ENCODE measurements around the gene BACE2.

Gene BACE2

GRCh38 chr21:41167348-41168342 is at the start of gene BACE2:
Gene BACE2, plus strand, starts transcription at chr21:41168160. Its CDS starts 104 bp downstream, at chr21:41168264.
- Histone ChIP-seq H3K27ac (ENCODE audit: low read length) (no peak within 1 kb of the TSS), H3K9me3 (ENCODE audit: insufficient read depth, low read depth, low read length) (no peaks in the 10 kb centered on the region), H3K36me3 (ENCODE audit: insufficient read depth, low read depth, low read length) (no peaks in the 10 kb centered on the region), H3K27me3 (ENCODE audit: insufficient read depth, low read length) (peaks cover 65% of the 10 kb centered on the region), H3K9ac (ENCODE audit: low read depth, low read length) (peak within 1 kb of the TSS; percentile 66; the same call in 1 of the 2 replicates), H3K4me1 (ENCODE audit: insufficient read depth, low read length) (peaks cover 7% of the 10 kb centered on the region; the same call in 1 of the 2 replicates), H3K4me3 (ENCODE audit: low read length) (peak within 1 kb of the TSS; percentile 70)

GRCh38 chr21:41119901-41120300 is 48.1 kb upstream of the BACE2 start:
- no peak overlapping the region for H3K4me3 ChIP-seq (ENCODE audit: low read length)
- no peaks in the 10 kb centered on the region for H3K27me3 ChIP-seq (ENCODE audit: insufficient read depth, low read length)
- H3K9ac ChIP-seq (ENCODE audit: low read depth, low read length) = no peak overlapping the region
- no peaks in the 10 kb centered on the region for H3K9me3 ChIP-seq (ENCODE audit: insufficient read depth, low read depth, low read length)
- H3K27ac ChIP-seq (ENCODE audit: low read length) = no peak overlapping the region
- H3K4me1 ChIP-seq (ENCODE audit: insufficient read depth, low read length) = no peaks in the 10 kb centered on the region
- H3K36me3 ChIP-seq (ENCODE audit: insufficient read depth, low read depth, low read length) = no peaks in the 10 kb centered on the region

GRCh38 chr21:41120997-41121396 is 47.0 kb upstream of the BACE2 start:
- no peaks in the 10 kb centered on the region for H3K9me3 ChIP-seq (ENCODE audit: insufficient read depth, low read depth, low read length)

GRCh38 chr21:41121785-41122415 is 46.1 kb upstream of the BACE2 start:
- Histone ChIP-seq H3K4me3 (ENCODE audit: low read length) (no peak overlapping the region), H3K27ac (ENCODE audit: low read length) (no peak overlapping the region), H3K27me3 (ENCODE audit: insufficient read depth, low read length) (no peaks in the 10 kb centered on the region), H3K9ac (ENCODE audit: low read depth, low read length) (no peak overlapping the region), H3K9me3 (ENCODE audit: insufficient read depth, low read depth, low read length) (no peaks in the 10 kb centered on the region), H3K36me3 (ENCODE audit: insufficient read depth, low read depth, low read length) (no peaks in the 10 kb centered on the region), H3K4me1 (ENCODE audit: insufficient read depth, low read length) (no peaks in the 10 kb centered on the region)

More at GRCh38 chr21:41120997-41121396, 47.0 kb upstream of the BACE2 start:
- H3K4me1 ChIP-seq (ENCODE audit: insufficient read depth, low read length) = no peaks in the 10 kb centered on the region
- no peak overlapping the region for H3K9ac ChIP-seq (ENCODE audit: low read depth, low read length)
- no peaks in the 10 kb centered on the region for H3K27me3 ChIP-seq (ENCODE audit: insufficient read depth, low read length)
- no peak overlapping the region for H3K4me3 ChIP-seq (ENCODE audit: low read length)
- H3K36me3 ChIP-seq (ENCODE audit: insufficient read depth, low read depth, low read length) = no peaks in the 10 kb centered on the region
- no peak overlapping the region for H3K27ac ChIP-seq (ENCODE audit: low read length)

- Histone ChIP-seq H3K27ac (ENCODE audit: low read length) (no peak overlapping the region), H3K9ac (ENCODE audit: low read depth, low read length) (no peak overlapping the region), H3K27me3 (ENCODE audit: insufficient read depth, low read length) (no peaks in the 10 kb centered on the region), H3K4me3 (ENCODE audit: low read length) (no peak overlapping the region), H3K36me3 (ENCODE audit: insufficient read depth, low read depth, low read length) (no peaks in the 10 kb centered on the region), H3K9me3 (ENCODE audit: insufficient read depth, low read depth, low read length) (no peaks in the 10 kb centered on the region), H3K4me1 (ENCODE audit: insufficient read depth, low read length) (no peaks in the 10 kb centered on the region)
Observed at GRCh38 chr21:41124641-41125201, 43.2 kb upstream of the BACE2 start.

GRCh38 chr21:41128981-41129380 is 39.0 kb upstream of the BACE2 start:
- Histone ChIP-seq H3K36me3 (ENCODE audit: insufficient read depth, low read depth, low read length) (no peaks in the 10 kb centered on the region), H3K9ac (ENCODE audit: low read depth, low read length) (no peak overlapping the region), H3K27me3 (ENCODE audit: insufficient read depth, low read length) (no peaks in the 10 kb centered on the region)

GRCh38 chr21:41130883-41131282 is 37.1 kb upstream of the BACE2 start:
- no peak overlapping the region for H3K9ac ChIP-seq (ENCODE audit: low read depth, low read length)
- no peaks in the 10 kb centered on the region for H3K27me3 ChIP-seq (ENCODE audit: insufficient read depth, low read length)
- no peaks in the 10 kb centered on the region for H3K9me3 ChIP-seq (ENCODE audit: insufficient read depth, low read depth, low read length)
- no peak overlapping the region for H3K4me3 ChIP-seq (ENCODE audit: low read length)
- no peak overlapping the region for H3K27ac ChIP-seq (ENCODE audit: low read length)
- H3K36me3 ChIP-seq (ENCODE audit: insufficient read depth, low read depth, low read length) = no peaks in the 10 kb centered on the region
- no peaks in the 10 kb centered on the region for H3K4me1 ChIP-seq (ENCODE audit: insufficient read depth, low read length)

More at GRCh38 chr21:41128981-41129380, 39.0 kb upstream of the BACE2 start:
- Histone ChIP-seq H3K4me3 (ENCODE audit: low read length) (no peak overlapping the region), H3K4me1 (ENCODE audit: insufficient read depth, low read length) (no peaks in the 10 kb centered on the region), H3K9me3 (ENCODE audit: insufficient read depth, low read depth, low read length) (no peaks in the 10 kb centered on the region), H3K27ac (ENCODE audit: low read length) (no peak overlapping the region)

- H3K9ac ChIP-seq (ENCODE audit: low read depth, low read length) = no peak overlapping the region
- H3K9me3 ChIP-seq (ENCODE audit: insufficient read depth, low read depth, low read length) = peaks cover 4% of the 10 kb centered on the region
- no peaks in the 10 kb centered on the region for H3K27me3 ChIP-seq (ENCODE audit: insufficient read depth, low read length)
- H3K27ac ChIP-seq (ENCODE audit: low read length) = no peak overlapping the region
- no peaks in the 10 kb centered on the region for H3K36me3 ChIP-seq (ENCODE audit: insufficient read depth, low read depth, low read length)
- no peak overlapping the region for H3K4me3 ChIP-seq (ENCODE audit: low read length)
- no peaks in the 10 kb centered on the region for H3K4me1 ChIP-seq (ENCODE audit: insufficient read depth, low read length)
Observed at GRCh38 chr21:41133874-41134522, 34.0 kb upstream of the BACE2 start.

- Histone ChIP-seq H3K4me1 (ENCODE audit: insufficient read depth, low read length) (no peaks in the 10 kb centered on the region), H3K27ac (ENCODE audit: low read length) (no peak overlapping the region), H3K36me3 (ENCODE audit: insufficient read depth, low read depth, low read length) (no peaks in the 10 kb centered on the region; the same call in 1 of the 2 replicates), H3K9ac (ENCODE audit: low read depth, low read length) (no peak overlapping the region), H3K4me3 (ENCODE audit: low read length) (no peak overlapping the region), H3K9me3 (ENCODE audit: insufficient read depth, low read depth, low read length) (peaks cover 4% of the 10 kb centered on the region), H3K27me3 (ENCODE audit: insufficient read depth, low read length) (no peaks in the 10 kb centered on the region)
Observed at GRCh38 chr21:41135746-41136145, 32.2 kb upstream of the BACE2 start.

GRCh38 chr21:41136286-41136685 is 31.7 kb upstream of the BACE2 start:
- Histone ChIP-seq H3K27ac (ENCODE audit: low read length) (no peak overlapping the region), H3K9me3 (ENCODE audit: insufficient read depth, low read depth, low read length) (peaks cover 4% of the 10 kb centered on the region), H3K4me3 (ENCODE audit: low read length) (no peak overlapping the region), H3K4me1 (ENCODE audit: insufficient read depth, low read length) (no peaks in the 10 kb centered on the region), H3K27me3 (ENCODE audit: insufficient read depth, low read length) (no peaks in the 10 kb centered on the region), H3K9ac (ENCODE audit: low read depth, low read length) (no peak overlapping the region), H3K36me3 (ENCODE audit: insufficient read depth, low read depth, low read length) (no peaks in the 10 kb centered on the region; the same call in 1 of the 2 replicates)

- Histone ChIP-seq H3K36me3 (ENCODE audit: insufficient read depth, low read depth, low read length) (no peaks in the 10 kb centered on the region; the same call in 1 of the 2 replicates), H3K4me3 (ENCODE audit: low read length) (no peak overlapping the region), H3K4me1 (ENCODE audit: insufficient read depth, low read length) (no peaks in the 10 kb centered on the region)
Observed at GRCh38 chr21:41137401-41137800, 30.6 kb upstream of the BACE2 start.

More at GRCh38 chr21:41137401-41137800, 30.6 kb upstream of the BACE2 start:
- Histone ChIP-seq H3K27me3 (ENCODE audit: insufficient read depth, low read length) (no peaks in the 10 kb centered on the region), H3K27ac (ENCODE audit: low read length) (no peak overlapping the region), H3K9me3 (ENCODE audit: insufficient read depth, low read depth, low read length) (peaks cover 4% of the 10 kb centered on the region), H3K9ac (ENCODE audit: low read depth, low read length) (no peak overlapping the region)
